GM03348 (cell line): ENCODE data around the gene SLC15A4.

ENCODE experiments used
- DNase-seq: peaks from one replicate; pipeline ENCODE4 v3.0.0; 2012; ENCODE audit warnings: low spot score

SLC15A4 gene

GRCh38 chr12:128794661-128795529 is 28.9 kb downstream of the SLC15A4 start:
- no peak for DNase-seq

- DNase-seq = no peak
Observed at GRCh38 chr12:128793701-128794100, 30.1 kb downstream of the SLC15A4 start.

DNA sequence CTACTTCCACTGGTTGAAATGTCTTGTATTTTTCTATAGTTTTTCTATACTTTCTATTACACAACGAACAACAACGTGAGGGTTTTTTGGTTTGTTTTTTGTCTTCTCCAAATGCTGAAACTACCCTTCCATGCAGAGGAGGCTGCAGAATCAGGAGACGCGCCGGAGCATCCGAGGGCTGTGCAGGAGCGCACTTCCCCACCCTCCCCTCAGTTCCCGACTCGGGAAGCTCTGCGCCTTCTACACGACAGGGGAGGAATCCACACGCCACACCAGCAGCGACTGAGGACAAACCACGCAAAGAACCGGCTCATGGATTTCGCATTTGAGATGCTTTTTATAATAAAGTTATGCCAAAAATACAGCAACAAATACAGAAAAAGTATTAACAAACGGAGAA is 30.9 kb downstream of the SLC15A4 start:
- no peak for DNase-seq

- DNase-seq = no peak
Observed at GRCh38 chr12:128792398-128792797, 31.4 kb downstream of the SLC15A4 start.

DNA sequence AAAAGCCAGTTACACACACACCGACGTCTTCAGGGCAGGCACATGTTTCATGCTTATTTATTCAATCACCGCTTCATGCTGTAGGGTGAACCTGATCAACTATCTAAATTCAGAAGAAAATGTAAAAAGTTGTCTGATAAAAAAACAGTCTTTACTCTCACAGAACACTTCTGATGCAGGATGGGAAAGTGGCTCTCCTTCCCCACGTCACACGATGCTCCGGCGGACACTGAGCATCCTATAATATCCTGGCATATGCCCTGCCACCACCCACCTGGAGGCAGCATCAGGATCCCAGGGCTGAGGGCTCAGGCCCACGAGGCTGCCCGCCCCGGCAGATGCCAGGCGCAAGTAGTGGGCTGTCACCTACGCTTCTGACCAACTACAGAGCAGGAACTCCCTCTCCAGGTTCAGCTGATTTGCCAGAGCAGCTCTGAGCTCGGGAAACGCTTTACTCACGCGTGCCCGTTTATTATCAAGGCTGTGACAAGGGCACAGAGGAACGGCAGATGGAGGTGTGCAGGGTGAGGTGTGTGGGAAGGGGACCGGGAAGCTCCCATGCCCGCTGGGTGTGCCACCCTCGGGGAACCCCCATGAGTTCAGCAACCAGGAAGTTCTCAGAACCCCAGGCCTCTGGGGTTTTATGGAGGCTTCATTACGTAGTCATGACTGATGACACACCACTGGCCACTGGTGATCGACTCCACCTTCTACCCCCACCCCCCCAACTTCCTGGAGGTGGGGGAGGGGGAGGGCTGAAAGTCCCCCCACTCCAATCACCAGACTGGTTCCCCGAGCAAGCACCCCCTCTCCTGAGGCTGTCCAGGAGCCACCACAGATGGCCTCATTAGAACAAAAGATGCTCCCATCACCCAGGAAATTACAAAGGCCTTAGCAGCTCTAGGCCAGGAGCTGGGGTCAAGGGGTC is 32.1 kb downstream of the SLC15A4 start:
- DNase-seq = no peak

DNA sequence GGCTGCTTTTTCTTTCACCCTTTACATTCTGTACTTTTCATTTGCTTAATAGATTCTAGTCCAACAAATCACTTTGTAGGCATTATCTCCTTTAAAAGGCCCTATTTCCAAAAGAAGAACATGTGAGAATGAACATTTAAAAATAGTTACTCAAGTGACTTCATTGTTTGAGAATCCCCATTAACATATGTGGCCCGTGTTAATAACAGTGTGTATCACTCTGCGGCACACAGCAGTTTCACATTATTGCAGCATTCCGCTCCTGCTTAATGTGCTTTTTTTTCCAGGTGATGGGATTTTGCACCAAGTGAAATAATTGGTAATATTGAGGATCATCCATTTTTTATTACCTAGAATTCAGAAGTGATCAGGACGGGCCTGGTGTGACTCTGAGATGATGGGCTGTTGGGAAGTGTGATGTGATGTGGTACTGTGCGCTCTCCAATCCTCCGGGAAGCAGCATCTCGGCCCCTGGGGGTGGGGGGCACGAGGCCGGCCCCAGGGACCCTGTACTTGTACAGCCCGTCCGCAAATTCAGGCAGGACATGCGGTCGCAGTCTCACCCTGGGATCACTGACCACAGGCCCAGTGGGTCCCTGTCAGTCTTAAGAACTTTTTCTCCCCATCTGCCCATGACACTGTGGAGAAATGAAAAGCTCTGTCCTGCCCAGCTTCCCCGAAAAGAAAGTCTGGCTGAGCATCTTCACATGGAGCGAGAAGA is 32.9 kb downstream of the SLC15A4 start:
- DNase-seq = no peak

DNA sequence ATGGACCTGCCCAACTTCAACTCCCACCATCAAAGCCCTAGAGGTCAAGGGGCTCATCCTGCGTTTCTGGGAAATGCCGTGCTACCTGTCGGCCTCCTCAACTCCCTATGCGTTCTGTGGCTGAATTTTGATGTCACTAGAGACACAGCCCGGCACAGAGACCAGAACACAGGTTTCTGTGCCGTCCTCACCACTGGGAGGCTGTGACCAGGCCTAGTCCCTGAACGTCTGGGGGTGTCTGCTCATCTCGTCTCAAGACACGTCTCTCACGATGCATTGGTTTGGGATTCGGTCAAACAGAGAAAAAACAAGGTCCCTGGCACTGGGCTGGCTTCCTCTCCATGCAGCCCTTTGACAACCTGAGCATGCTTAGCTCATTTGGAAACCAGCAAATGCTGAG is 33.5 kb downstream of the SLC15A4 start:
- no peak for DNase-seq

GRCh38 chr12:128789356-128789929 is 34.3 kb downstream of the SLC15A4 start:
- no peak for DNase-seq

DNA sequence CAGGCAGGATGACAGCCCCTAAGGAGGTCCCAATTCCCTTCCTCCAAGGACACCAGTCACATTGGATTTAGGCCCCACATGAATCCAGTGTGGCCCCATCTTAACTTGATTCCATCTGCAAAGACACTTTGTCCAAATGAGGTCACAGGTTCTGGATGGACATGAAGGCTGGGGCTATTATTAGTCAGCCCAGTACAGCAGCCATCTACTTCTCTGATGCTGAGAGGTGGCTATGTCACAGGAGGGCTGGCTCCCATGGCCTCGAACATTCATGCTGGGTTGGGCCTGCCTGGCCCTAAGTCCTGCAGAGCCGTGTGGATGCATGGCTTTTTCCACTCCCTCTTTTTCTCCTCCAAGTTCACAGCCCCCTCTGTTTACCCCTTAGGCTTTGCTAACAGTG is 35.9 kb downstream of the SLC15A4 start:
- DNase-seq = no peak

DNA sequence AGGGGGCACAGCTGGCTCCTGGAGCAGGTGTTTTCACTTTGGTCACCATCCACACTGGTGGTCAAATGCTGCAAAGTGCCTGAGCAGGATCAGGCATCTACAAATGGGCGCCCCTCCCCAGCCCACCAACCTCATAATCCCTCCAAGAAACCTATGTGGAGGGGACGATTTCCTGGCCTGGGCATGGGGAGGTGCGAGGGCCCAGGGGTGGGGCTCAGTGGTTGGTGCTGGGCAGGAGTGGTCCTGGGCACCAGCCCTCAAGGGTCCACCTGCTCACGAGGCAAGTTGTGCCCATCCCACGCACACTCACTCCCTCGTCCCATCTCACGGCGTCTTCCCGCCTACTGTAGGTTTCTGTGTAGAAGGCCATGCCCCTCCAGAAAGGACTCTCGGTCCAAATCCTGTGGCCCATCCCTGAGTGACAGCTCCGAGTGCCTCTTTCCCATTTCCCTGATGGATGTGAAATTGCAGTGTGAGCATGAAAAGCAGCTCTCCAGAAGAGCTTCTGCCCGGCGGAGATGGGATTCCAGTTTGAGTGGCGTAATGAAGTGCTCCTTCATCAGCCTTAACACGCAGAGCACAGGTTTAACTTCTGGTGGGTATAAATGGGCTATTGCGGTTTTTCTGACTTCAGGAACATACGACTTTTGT is 36.9 kb downstream of the SLC15A4 start:
- no peak for DNase-seq

DNA sequence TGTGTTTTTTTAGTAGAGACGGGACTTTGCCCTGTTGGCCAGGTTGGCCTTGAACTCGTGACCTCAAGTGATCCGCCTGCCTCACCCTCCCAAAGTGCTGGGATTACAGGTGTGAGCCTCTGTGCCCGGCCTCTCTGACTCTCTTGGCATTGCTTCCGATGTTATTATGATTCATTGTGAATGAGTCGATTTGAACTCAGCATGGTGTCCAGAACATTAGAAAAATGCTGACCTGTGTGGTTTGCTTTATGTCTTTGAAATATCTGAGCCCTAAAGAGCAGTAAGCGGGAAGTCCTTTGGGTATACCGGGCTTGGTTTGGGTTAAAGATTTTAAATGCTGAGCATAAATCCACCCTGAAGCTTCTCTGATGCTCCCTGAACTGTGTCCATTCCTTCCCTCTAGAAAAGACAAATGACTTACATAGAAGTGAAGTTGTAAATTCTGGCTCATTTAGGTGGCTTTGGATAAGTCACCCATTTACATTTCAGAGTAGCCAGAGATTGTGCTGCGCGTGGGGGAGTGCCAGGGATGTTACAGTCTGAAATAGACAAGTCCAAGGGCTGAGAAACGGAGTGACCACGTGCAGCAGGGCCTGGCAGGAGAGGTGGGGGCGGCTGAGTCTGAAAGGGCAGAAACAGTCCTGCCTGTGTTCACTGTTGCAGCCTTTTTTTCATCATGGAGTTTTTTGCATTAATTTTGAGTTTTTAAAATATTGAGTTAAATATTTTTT is 39.6 kb downstream of the SLC15A4 start:
- no peak for DNase-seq

GRCh38 chr12:128783129-128783574 is 40.6 kb downstream of the SLC15A4 start:
- peak; percentile 41 for DNase-seq

GRCh38 chr12:128779901-128780300 is 43.9 kb downstream of the SLC15A4 start:
- DNase-seq = no peak

- no peak for DNase-seq
Observed at GRCh38 chr12:128772249-128772648, 51.5 kb downstream of the SLC15A4 start.

DNA sequence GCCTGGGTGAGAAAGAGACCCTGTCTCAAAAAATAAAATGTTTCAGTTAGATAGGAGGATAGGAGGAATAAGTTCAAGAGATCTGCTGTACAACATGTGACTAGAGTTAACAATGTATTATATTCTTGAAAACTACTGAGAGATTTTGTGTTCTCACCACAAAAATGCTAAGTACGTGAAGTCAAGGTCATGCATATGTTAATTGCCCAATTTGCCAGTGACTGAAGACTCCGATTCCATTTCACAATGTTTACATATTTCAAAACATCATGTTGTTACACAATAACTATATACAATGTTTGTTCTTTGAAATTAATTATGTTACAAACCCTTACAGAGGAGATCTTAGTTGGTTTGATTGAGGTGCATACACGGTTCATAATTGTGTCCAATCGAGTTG is 52.1 kb downstream of the SLC15A4 start:
- no peak for DNase-seq

DNA sequence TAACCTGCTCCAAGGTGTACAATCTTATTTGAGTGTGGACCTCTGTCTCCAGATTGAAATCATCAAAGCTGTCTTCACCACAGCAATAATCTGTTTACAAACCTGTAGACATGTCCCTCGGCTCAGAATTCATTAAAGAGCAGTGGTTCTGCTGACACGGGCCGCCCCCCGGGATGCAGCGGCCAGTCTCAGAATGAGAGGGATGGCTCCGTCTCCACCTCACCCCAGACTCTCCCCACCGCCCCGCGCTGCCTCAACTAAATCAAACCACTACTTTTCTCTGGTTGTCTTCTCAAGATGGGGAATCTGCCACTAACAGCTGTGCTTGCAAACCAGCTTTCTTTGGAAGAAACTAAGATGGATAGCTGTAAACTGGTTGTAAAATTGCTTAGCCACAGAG is 56.2 kb downstream of the SLC15A4 start:
- no peak for DNase-seq

DNA sequence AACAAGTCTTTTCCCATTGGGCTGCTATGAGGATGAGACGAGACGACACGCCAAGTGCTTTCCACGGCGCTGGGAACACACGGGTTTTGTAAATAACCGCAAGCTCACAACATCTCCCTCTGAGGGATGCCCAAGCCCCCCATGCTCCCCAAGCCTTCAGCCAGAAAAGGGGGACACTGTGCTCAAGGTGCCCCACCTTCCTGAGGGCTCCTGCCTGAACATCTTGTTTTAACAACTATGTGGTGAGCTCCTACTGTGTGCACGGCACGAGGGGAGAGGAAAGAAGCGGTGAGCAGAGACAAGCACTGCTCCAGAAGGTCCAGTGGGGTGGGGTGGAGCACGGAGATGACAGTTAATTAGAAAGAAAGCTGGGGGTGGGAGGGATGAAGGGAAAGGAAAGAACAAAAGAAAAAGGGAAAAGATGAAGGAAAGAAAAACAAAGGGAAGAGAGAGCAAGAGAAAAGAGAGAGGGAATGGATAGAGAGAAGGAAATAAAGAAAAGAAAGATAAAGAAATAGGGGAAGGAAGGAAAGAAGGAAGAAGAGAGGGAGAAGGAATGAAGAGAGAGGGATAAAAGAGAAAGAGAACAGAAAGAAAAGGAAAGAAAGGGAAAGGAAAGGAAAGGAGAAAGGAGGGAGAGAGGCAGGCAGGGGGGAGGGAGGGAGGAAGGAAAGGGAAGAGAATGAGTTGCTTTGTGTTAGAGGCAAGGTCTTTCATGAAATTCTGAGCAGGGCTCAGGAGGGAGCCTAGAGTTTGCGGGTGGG is 56.8 kb downstream of the SLC15A4 start:
- no peak for DNase-seq

DNA sequence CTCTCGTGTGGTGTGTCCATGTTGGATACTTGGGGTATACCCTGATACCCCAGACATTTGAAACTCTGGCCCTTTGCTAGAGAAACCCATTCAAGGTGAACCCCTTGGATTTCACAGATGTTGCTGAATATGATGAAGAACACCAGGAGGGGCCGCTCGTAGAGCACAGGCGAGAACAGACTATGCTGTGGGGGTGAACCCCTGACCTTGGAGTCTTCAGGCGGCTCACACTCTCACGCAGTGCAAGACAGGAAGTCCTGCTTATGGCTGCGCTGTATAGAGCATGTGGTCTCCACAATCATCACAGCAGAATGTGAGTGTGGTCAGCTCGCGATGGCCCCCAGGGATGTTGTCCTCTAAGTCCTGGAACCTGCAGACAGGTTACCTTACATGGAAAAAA is 60.4 kb downstream of the SLC15A4 start:
- DNase-seq = no peak

DNA sequence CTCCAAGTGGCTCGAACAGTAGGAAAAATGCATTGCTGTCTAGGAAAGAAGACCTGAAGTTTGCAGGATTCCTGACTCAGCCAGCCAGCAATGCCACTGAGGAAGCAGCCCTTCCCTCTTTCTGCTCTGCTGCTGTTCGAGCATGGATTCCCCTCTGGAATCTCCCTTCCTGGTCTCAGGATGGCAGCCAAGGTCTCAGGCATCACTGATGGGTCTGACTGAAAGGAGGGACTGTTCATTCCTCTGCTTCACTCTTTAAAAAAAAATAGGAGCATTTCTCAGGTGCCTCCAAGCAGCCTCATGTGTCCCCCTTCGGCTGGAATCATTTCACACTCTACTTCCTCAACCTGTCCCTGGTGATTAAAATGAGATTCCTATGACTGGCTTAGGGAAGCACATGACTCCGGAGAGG is 62.4 kb downstream of the SLC15A4 start:
- no peak for DNase-seq

GRCh38 chr12:128755566-128755965 is 68.2 kb downstream of the SLC15A4 start:
- no peak for DNase-seq
